HG03378 (cell line): ENCODE measurements around the gene ZNF160.

Experiments
- ATAC-seq: cut with Tn5 transposase; IDR thresholded peaks from one replicate; pipeline ENCODE4 v1.9.1; 2021; ENCODE audit warnings: mild to moderate bottlenecking, moderate library complexity; ENCODE audit not compliant: unreplicated experiment

ZNF160 gene

GRCh38 chr19:53094754-53095575, 8.3 kb downstream of the ZNF160 start:
- no peak for ATAC-seq

GRCh38 chr19:53092723-53093122, 10.5 kb downstream of the ZNF160 start:
- ATAC-seq = no peak

- ATAC-seq = no peak
Measured at GRCh38 chr19:53091413-53092254, 11.6 kb downstream of the ZNF160 start.

- no peak for ATAC-seq
Measured at GRCh38 chr19:53088091-53088490, 15.1 kb downstream of the ZNF160 start.

GRCh38 chr19:53086949-53087348, 16.3 kb downstream of the ZNF160 start:
- no peak for ATAC-seq

- ATAC-seq = no peak
Measured at GRCh38 chr19:53085496-53085895, 17.7 kb downstream of the ZNF160 start.

- ATAC-seq = no peak
Measured at GRCh38 chr19:53082929-53083328, 20.3 kb downstream of the ZNF160 start.

- no peak for ATAC-seq
Measured at GRCh38 chr19:53079313-53079924, 23.8 kb downstream of the ZNF160 start.

GRCh38 chr19:53078668-53079067, 24.6 kb downstream of the ZNF160 start:
- no peak for ATAC-seq

GRCh38 chr19:53076984-53077383, 26.2 kb downstream of the ZNF160 start:
- ATAC-seq = no peak

GRCh38 chr19:53068834-53069233, 34.4 kb downstream of the ZNF160 start:
- no peak for ATAC-seq

- ATAC-seq = no peak
Measured at GRCh38 chr19:53068199-53068598, 35.0 kb downstream of the ZNF160 start.

- no peak for ATAC-seq
Measured at GRCh38 chr19:53057904-53058580, 45.2 kb downstream of the ZNF160 start.

- ATAC-seq = no peak
Measured at GRCh38 chr19:53055117-53055516, 48.1 kb downstream of the ZNF160 start.

GRCh38 chr19:53047379-53047778, 55.8 kb downstream of the ZNF160 start:
- no peak for ATAC-seq

- ATAC-seq = no peak
Measured at GRCh38 chr19:53045536-53045935, 57.7 kb downstream of the ZNF160 start.

- no peak for ATAC-seq
Measured at GRCh38 chr19:53041366-53041765, 61.9 kb downstream of the ZNF160 start.

GRCh38 chr19:53037101-53038097, 65.8 kb downstream of the ZNF160 start:
- no peak for ATAC-seq

- no peak for ATAC-seq
Measured at GRCh38 chr19:53034948-53035675, 68.1 kb downstream of the ZNF160 start.
